Suprapubic skin (tissue), 3 donors: ENCODE data around the gene TMEM167B.

Experiments used
- EP300 ChIP-seq: sonication (generic); formaldehyde crosslinking; IDR thresholded peaks from one replicate; pipeline ENCODE4 v1.6.1; 2017; ENCODE audit warnings: antibody characterized with exemption
- TF ChIP-seq, protein P1 (sequence below), 2 donors: fragments of 200-600 bp in 1 of 2; fragments of 450-650 bp in 1 of 2; sonication (generic) in 1 of 2; IDR thresholded peaks; one replicate each; pipeline ENCODE4 v1.5.1; 2016 to 2019; ENCODE audit warnings: antibody characterized with exemption in 2 of 2, mild to moderate bottlenecking in 1 of 2, moderate library complexity in 1 of 2

DNA sequence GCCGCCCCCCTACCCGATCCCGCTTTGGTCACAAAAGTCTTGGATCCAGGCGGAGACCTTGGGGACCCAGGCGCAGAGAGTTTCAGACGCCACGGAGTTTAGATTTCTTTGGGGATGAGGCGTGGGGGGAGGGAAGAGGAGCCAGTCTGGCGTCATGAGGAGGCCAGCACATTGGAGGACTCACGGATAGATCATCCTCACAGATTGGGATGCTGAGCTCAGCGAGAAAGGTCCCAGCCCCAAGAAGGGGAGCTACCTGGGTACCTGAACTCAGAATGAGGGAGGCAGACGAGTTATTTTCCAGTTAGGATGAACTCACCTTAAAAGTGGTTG lies 23.7 kb downstream of the TMEM167B start:
- TF ChIP-seq EP300 = no peak
- TF ChIP-seq, protein P1, sequence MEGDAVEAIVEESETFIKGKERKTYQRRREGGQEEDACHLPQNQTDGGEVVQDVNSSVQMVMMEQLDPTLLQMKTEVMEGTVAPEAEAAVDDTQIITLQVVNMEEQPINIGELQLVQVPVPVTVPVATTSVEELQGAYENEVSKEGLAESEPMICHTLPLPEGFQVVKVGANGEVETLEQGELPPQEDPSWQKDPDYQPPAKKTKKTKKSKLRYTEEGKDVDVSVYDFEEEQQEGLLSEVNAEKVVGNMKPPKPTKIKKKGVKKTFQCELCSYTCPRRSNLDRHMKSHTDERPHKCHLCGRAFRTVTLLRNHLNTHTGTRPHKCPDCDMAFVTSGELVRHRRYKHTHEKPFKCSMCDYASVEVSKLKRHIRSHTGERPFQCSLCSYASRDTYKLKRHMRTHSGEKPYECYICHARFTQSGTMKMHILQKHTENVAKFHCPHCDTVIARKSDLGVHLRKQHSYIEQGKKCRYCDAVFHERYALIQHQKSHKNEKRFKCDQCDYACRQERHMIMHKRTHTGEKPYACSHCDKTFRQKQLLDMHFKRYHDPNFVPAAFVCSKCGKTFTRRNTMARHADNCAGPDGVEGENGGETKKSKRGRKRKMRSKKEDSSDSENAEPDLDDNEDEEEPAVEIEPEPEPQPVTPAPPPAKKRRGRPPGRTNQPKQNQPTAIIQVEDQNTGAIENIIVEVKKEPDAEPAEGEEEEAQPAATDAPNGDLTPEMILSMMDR (IDR thresholded peaks at IDR 0.05) = no peak
